Thyroid gland (tissue), 4 donors: ENCODE measurements around the gene SEMA3C.

ENCODE experiments used
- POLR2A ChIP-seq, 2 donors: fragments of 450-650 bp; IDR thresholded peaks; one replicate each; pipeline ENCODE4 v1.6.1; 2017; ENCODE audit warnings: antibody characterized with exemption in 2 of 2, mild to moderate bottlenecking in 2 of 2, moderate library complexity in 1 of 2
- TF ChIP-seq, protein P1 (sequence below), 6 experiments: fragments of 200-600 bp in 3 of 6; fragments of 450-650 bp in 3 of 6; sonication (generic) in 3 of 6; IDR thresholded peaks; one replicate each; pipeline ENCODE4 v1.5.1; 2016 to 2019; ENCODE audit warnings: antibody characterized with exemption in 6 of 6, mild to moderate bottlenecking in 2 of 6, inconsistent platforms in 1 of 6, moderate library complexity in 1 of 6

DNA sequence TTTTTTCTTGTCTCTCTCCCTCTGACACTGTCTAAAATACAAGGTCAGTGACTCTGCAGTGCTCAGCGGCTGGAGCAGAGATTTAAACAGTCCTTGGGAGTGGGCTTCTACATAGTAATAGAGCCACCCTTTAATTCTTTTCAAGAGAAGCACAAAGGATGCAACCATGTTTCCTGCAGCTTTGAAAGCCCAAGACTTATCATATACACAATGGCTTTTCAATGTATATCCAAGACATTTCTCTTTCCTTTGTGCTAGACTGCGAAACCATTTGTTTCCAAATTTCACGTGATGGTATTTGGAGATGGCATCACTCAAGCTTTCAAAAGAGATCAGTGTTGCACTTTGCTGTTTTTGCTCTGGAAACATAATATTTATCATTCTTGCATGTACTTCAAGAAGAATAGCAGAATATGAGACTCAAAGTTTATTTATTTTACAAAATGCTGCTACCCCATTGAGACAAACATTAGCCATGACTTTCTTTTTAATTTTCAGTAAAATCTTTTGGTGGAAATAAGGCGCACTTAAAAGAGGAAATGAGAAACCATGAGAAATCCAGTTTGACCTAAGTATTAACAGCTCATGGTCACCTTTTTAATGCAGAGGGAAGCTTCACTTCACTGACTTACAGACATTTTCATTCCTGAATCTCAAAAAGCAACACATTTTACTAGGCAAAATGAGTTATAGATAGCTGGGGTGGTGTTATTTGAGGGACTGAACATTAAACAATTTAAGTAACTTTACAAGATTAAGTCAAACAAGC lies 76.6 kb downstream of the SEMA3C start:
- TF ChIP-seq, protein P1, sequence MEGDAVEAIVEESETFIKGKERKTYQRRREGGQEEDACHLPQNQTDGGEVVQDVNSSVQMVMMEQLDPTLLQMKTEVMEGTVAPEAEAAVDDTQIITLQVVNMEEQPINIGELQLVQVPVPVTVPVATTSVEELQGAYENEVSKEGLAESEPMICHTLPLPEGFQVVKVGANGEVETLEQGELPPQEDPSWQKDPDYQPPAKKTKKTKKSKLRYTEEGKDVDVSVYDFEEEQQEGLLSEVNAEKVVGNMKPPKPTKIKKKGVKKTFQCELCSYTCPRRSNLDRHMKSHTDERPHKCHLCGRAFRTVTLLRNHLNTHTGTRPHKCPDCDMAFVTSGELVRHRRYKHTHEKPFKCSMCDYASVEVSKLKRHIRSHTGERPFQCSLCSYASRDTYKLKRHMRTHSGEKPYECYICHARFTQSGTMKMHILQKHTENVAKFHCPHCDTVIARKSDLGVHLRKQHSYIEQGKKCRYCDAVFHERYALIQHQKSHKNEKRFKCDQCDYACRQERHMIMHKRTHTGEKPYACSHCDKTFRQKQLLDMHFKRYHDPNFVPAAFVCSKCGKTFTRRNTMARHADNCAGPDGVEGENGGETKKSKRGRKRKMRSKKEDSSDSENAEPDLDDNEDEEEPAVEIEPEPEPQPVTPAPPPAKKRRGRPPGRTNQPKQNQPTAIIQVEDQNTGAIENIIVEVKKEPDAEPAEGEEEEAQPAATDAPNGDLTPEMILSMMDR (IDR thresholded peaks at IDR 0.05): no peak
- no peak for TF ChIP-seq POLR2A (IDR thresholded peaks at IDR 0.05)
